ENCODE data around the gene OR51S1. TPM values are rescaled to one million over a fixed set of nuclear protein-coding genes. Genes with fewer than 3 reads are reported as not detected.

OR51S1 gene
- total RNA-seq (2022; extraction: Qiagen RNA extraction; ENCODE audit: low read depth) = not detected in 5 replicates

GRCh38 chr11:4848908-4849532 is at the start of gene OR51S1:
OR51S1 (minus strand) TSS chr11:4849208; CDS start chr11:4849208, 0 bp downstream.

GRCh38 chr11:4881860-4882500 is 33.0 kb upstream of the OR51S1 start, which contains the start of gene OR51T1:
OR51T1 (plus strand) TSS chr11:4881900; CDS start chr11:4881900, 0 bp downstream.

GRCh38 chr11:4821021-4821420 is 28.0 kb downstream of the OR51S1 start, which contains the start of gene OR51F2:
OR51F2 (plus strand) TSS chr11:4821321; CDS start chr11:4821422, 101 bp downstream.

GRCh38 chr11:4804280-4804679 is 44.7 kb downstream of the OR51S1 start, which contains the start of gene OR52R1:
OR52R1 (minus strand) TSS chr11:4804380; CDS start chr11:4804380, 0 bp downstream.

Other genes starting within 250 kb of the OR51S1 start
- 8.1 to 10.0 TPM (median 9.6 TPM) in 5 replicates for gene TRIM68, start 241.0 kb downstream of the OR51S1 start, total RNA-seq (2022; extraction: Qiagen RNA extraction; ENCODE audit: low read depth)
- not detected in 5 replicates for gene OR51D1, start 211.7 kb downstream of the OR51S1 start, total RNA-seq (2022; extraction: Qiagen RNA extraction; ENCODE audit: low read depth)
- gene OR51E1, start 205.2 kb downstream of the OR51S1 start, total RNA-seq (2022; extraction: Qiagen RNA extraction; ENCODE audit: low read depth) = not detected in 5 replicates
- gene OR51E2, start 151.4 kb downstream of the OR51S1 start, total RNA-seq (2022; extraction: Qiagen RNA extraction; ENCODE audit: low read depth) = not detected in 5 replicates
- gene MMP26, start 144.4 kb downstream of the OR51S1 start, total RNA-seq (2022; extraction: Qiagen RNA extraction; ENCODE audit: low read depth) = not detected in 5 replicates
- gene OR51F1, start 79.3 kb downstream of the OR51S1 start, total RNA-seq (2022; extraction: Qiagen RNA extraction; ENCODE audit: low read depth) = not detected in 5 replicates
- gene OR52R1, start 44.8 kb downstream of the OR51S1 start, total RNA-seq (2022; extraction: Qiagen RNA extraction; ENCODE audit: low read depth) = not detected in 5 replicates
- gene OR51F2, start 27.9 kb downstream of the OR51S1 start, total RNA-seq (2022; extraction: Qiagen RNA extraction; ENCODE audit: low read depth) = not detected in 5 replicates
- gene OR51T1, start 32.7 kb upstream of the OR51S1 start, total RNA-seq (2022; extraction: Qiagen RNA extraction; ENCODE audit: low read depth) = not detected in 5 replicates
- gene OR51A7, start 54.6 kb upstream of the OR51S1 start, total RNA-seq (2022; extraction: Qiagen RNA extraction; ENCODE audit: low read depth) = not detected in 5 replicates
- not detected in 5 replicates for gene OR51G2, start 70.1 kb upstream of the OR51S1 start, total RNA-seq (2022; extraction: Qiagen RNA extraction; ENCODE audit: low read depth)
- gene OR51G1, start 75.1 kb upstream of the OR51S1 start, total RNA-seq (2022; extraction: Qiagen RNA extraction; ENCODE audit: low read depth) = not detected in 5 replicates
- gene OR51A4, start 98.4 kb upstream of the OR51S1 start, total RNA-seq (2022; extraction: Qiagen RNA extraction; ENCODE audit: low read depth) = not detected in 5 replicates
- not detected in 5 replicates for gene OR51A2, start 106.5 kb upstream of the OR51S1 start, total RNA-seq (2022; extraction: Qiagen RNA extraction; ENCODE audit: low read depth)
- not detected in 5 replicates for gene OR51L1, start 145.6 kb upstream of the OR51S1 start, total RNA-seq (2022; extraction: Qiagen RNA extraction; ENCODE audit: low read depth)
- gene OR52J3, start 197.3 kb upstream of the OR51S1 start, total RNA-seq (2022; extraction: Qiagen RNA extraction; ENCODE audit: low read depth) = not detected in 5 replicates
- gene OR52E2, start 210.4 kb upstream of the OR51S1 start, total RNA-seq (2022; extraction: Qiagen RNA extraction; ENCODE audit: low read depth) = not detected in 5 replicates
- gene OR52E1, start 220.4 kb upstream of the OR51S1 start, total RNA-seq (2022; extraction: Qiagen RNA extraction; ENCODE audit: low read depth) = not detected in 5 replicates